ENCODE results near the gene TBC1D14. TPM values are rescaled to one million over a fixed set of nuclear protein-coding genes. Genes with fewer than 3 reads are reported as not detected.

TBC1D14 gene
- total RNA-seq, 4 donors from 2014 or later, result 44.8 to 67.7 (median 55.7) TPM

DNA sequence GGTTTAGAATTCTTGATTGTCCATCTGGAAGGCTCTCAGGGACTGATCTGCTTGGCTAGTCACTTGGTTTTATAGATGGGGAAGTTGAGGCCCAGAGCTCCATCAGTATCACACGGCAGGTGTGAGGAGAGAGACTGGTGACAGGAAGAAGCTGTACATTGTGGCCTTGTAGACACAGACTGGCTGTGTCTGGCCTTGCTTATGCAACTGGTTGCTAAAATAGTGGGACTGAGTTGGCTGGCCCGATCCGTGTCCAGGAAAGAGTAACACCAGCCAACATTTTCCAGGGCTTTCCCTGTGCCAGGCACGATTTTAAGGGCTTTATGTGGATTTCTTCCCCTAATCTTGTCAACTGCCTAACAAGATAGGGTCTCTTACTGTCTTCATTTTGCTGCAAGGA is 2.8 kb downstream of the TBC1D14 start:
- Histone ChIP-seq H3K36me3 (no peaks in the 10 kb centered on the region), H3K27ac (peak overlapping the region in 1 of 4 donors; percentile 17), H3K4me3 (no peak overlapping the region), H3K27me3 (no peaks in the 10 kb centered on the region), H3K9me3 (no peaks in the 10 kb centered on the region), H3K4me1 (peaks cover 13 to 53% (median 19%) of the 10 kb centered on the region in 4 donors)
- TF ChIP-seq, protein P1, sequence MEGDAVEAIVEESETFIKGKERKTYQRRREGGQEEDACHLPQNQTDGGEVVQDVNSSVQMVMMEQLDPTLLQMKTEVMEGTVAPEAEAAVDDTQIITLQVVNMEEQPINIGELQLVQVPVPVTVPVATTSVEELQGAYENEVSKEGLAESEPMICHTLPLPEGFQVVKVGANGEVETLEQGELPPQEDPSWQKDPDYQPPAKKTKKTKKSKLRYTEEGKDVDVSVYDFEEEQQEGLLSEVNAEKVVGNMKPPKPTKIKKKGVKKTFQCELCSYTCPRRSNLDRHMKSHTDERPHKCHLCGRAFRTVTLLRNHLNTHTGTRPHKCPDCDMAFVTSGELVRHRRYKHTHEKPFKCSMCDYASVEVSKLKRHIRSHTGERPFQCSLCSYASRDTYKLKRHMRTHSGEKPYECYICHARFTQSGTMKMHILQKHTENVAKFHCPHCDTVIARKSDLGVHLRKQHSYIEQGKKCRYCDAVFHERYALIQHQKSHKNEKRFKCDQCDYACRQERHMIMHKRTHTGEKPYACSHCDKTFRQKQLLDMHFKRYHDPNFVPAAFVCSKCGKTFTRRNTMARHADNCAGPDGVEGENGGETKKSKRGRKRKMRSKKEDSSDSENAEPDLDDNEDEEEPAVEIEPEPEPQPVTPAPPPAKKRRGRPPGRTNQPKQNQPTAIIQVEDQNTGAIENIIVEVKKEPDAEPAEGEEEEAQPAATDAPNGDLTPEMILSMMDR (IDR thresholded peaks at IDR 0.05), result no peak
- no peak for TF ChIP-seq POLR2A (IDR thresholded peaks at IDR 0.05)
- peak in 1 of 3 donors; percentile 25 for DNase-seq

- Histone ChIP-seq H3K27ac (no peak overlapping the region), H3K27me3 (no peaks in the 10 kb centered on the region), H3K4me3 (no peak overlapping the region), H3K36me3 (no peaks in the 10 kb centered on the region), H3K9me3 (no peaks in the 10 kb centered on the region), H3K4me1 (peaks cover 19 to 55% (median 27%) of the 10 kb centered on the region in 4 donors)
- no peak for DNase-seq
- no peak for TF ChIP-seq POLR2A (IDR thresholded peaks at IDR 0.05)
- TF ChIP-seq, protein P1 (IDR thresholded peaks at IDR 0.05), result no peak
Observed at GRCh38 chr4:6913350-6913905, 3.8 kb downstream of the TBC1D14 start.

- no peak overlapping the region for H3K4me3 ChIP-seq
- peaks cover 20 to 61% (median 28%) of the 10 kb centered on the region in 4 donors for H3K4me1 ChIP-seq
- DNase-seq, result no peak
- H3K36me3 ChIP-seq, result no peaks in the 10 kb centered on the region
- H3K9me3 ChIP-seq, result no peaks in the 10 kb centered on the region
- TF ChIP-seq, protein P1 (IDR thresholded peaks at IDR 0.05), result no peak
- no peak for TF ChIP-seq POLR2A (IDR thresholded peaks at IDR 0.05)
- H3K27ac ChIP-seq, result peak overlapping the region in 2 of 4 donors; percentile 88 to 95
- no peaks in the 10 kb centered on the region for H3K27me3 ChIP-seq
Observed at GRCh38 chr4:6914448-6914847, 4.8 kb downstream of the TBC1D14 start.

DNA sequence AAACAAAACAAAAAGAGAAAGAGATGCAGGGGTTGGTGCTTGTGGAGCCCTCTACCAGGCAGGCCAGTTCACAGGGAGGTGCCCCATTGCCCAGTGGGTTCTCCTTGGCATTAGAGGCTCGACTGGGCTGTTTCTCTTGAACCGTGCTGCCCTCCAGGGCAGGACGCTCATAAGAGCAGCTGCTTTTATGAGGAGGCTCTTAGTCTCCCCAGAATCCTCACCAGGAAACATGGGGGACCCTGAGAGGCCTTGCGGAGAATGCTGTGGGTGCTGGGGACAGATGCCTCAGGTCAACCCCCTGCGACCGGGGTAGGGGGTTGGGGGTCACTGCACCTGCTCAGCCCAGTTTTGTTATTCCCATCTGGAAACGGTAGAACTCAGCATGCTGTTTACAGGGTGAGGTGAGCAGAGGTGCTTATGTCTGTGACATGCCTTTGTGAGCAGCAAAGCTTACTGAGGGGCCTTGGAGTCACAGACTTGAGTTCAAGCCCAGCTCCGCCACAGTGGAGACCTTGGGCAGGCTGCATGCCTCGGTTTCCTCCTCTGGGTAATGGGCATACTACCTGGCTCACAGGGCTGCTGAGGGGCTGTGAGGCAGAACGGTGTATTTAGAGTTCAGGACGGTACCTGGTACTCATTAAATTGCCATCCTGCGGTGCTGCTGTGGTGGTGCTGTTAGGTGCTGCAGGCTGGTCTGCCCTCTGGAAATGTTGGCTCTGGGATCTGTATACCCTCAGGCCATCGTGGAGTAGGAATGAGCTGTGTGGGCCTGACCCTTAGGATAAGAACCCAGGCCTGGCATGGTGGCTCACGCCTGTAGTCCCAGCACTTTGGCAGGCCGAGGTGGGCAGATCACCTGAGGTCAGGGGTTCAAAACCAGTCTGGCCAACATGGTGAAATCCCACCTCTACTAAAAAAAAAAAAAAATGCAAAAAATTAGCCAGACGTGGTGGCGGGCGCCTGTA is 5.7 kb downstream of the TBC1D14 start:
- no peaks in the 10 kb centered on the region for H3K27me3 ChIP-seq
- H3K36me3 ChIP-seq, result no peaks in the 10 kb centered on the region
- TF ChIP-seq, protein P1 (IDR thresholded peaks at IDR 0.05), result no peak
- TF ChIP-seq POLR2A (IDR thresholded peaks at IDR 0.05), result no peak
- no peak overlapping the region for H3K4me3 ChIP-seq
- DNase-seq, result no peak
- peaks cover 20 to 67% (median 28%) of the 10 kb centered on the region in 4 donors for H3K4me1 ChIP-seq
- no peaks in the 10 kb centered on the region for H3K9me3 ChIP-seq
- H3K27ac ChIP-seq, result peak overlapping the region in 3 of 4 donors; percentile 81 to 95 (median 88)

DNA sequence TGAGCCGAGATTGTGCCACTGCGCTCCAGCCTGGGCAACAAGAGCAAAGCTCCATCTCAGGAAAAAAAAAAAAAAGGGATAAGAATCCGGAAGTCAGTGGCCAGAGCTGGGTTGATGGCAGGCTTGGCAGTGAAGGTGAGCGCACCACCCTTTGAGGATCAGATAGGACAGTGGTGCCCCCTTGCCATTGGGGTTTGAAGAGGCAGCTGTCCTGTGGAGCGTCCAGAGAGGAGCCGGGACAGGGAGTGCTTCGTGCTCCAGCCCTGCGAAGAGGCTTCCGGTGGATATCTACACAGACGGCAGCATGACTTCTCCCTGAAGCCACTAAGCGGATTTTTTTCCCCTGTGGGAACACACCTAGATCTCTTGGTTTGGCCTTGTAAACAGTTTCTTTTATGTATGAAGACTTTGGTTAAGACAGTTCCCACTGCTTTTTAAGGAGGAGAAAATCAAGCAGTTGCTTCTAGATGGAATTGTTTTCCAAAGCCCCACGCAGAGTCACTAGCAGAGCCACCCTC is 6.5 kb downstream of the TBC1D14 start:
- peak overlapping the region in 2 of 4 donors; percentile 15 for H3K4me3 ChIP-seq
- no peaks in the 10 kb centered on the region for H3K27me3 ChIP-seq
- H3K9me3 ChIP-seq, result no peaks in the 10 kb centered on the region
- no peak for DNase-seq
- no peak for TF ChIP-seq POLR2A (IDR thresholded peaks at IDR 0.05)
- TF ChIP-seq, protein P1 (IDR thresholded peaks at IDR 0.05), result no peak
- peaks cover 17 to 64% (median 28%) of the 10 kb centered on the region in 4 donors for H3K4me1 ChIP-seq
- H3K27ac ChIP-seq, result peak overlapping the region; percentile 81 to 95 (median 86)
- H3K36me3 ChIP-seq, result no peaks in the 10 kb centered on the region
